Tibial nerve (tissue), 4 donors: Measurements from ENCODE around the gene PWP2. TPM values are rescaled to one million over a fixed set of nuclear protein-coding genes. Genes with fewer than 3 reads are reported as not detected.

Experiments
- DNase-seq, 2 donors: peaks; one replicate each; pipeline ENCODE4 v3.0.0-alpha.2; 2019; ENCODE audit warnings: low spot score in 2 of 2
- H3K27ac ChIP-seq, 4 donors: fragments of 200-600 bp; sonication (generic) in 3 of 4; one replicate each; pipeline ENCODE4 v1.5.1; 2017 to 2019; ENCODE audit warnings: mild to moderate bottlenecking in 1 of 4
- H3K27me3 ChIP-seq, 2 donors: fragments of 200-600 bp; sonication (generic) in 1 of 2; one replicate each; pipeline versions ENCODE4 v1.5.1 to v1.6.0; 2017 to 2019
- H3K36me3 ChIP-seq, 3 donors: fragments of 200-600 bp; sonication (generic); one replicate each; pipeline ENCODE4 v1.5.1; 2018 to 2019
- H3K4me1 ChIP-seq, 4 donors: fragments of 200-600 bp; sonication (generic) in 3 of 4; one replicate each; pipeline ENCODE4 v1.5.1; 2017 to 2019
- H3K4me3 ChIP-seq, 4 donors: fragments of 200-600 bp; sonication (generic) in 3 of 4; one replicate each; pipeline ENCODE4 v1.5.1; 2017 to 2019; ENCODE audit warnings: mild to moderate bottlenecking in 1 of 4, moderate library complexity in 1 of 4
- H3K9me3 ChIP-seq, 4 donors: fragments of 200-600 bp; sonication (generic) in 3 of 4; one replicate each; pipeline ENCODE4 v1.5.1; 2017 to 2019
- EP300 ChIP-seq, 2 donors: sonication (generic); formaldehyde crosslinking; IDR thresholded peaks; one replicate each; pipeline ENCODE4 v1.6.1; 2017; ENCODE audit warnings: antibody characterized with exemption in 2 of 2, mild to moderate bottlenecking in 1 of 2
- POLR2A ChIP-seq, 2 donors: fragments of 450-650 bp; IDR thresholded peaks; one replicate each; pipeline ENCODE4 v1.6.1; 2017; ENCODE audit warnings: antibody characterized with exemption in 2 of 2, mild to moderate bottlenecking in 2 of 2, moderate library complexity in 2 of 2
- WGBS, 2 donors: methylation state at CpG; one replicate each; pipeline ENCODE4 v1.1.5; 2018; 5-methylcytosine and 5-hydroxymethylcytosine counted together
- total RNA-seq, 4 donors: library from RNA; depleted of rRNA; stranded (reverse); fragments of >200 nt; gene quantifications; one replicate each; pipeline ENCODE4 v1.1.0, GENCODE V29; 2016
- TF ChIP-seq, protein P1 (sequence below), 5 experiments: fragments of 200-600 bp in 3 of 5; fragments of 450-650 bp in 2 of 5; sonication (generic) in 3 of 5; IDR thresholded peaks; one replicate each; pipeline ENCODE4 v1.5.1; 2016 to 2019; ENCODE audit warnings: antibody characterized with exemption in 5 of 5, mild to moderate bottlenecking in 3 of 5, moderate library complexity in 2 of 5

PWP2 gene
- total RNA-seq, 4 donors from 2014 or later, result 4.7 to 22.0 (median 14.2) TPM

GRCh38 chr21:44074315-44074958 is 32.8 kb upstream of the PWP2 start:
- WGBS, 2 donors, result 91 to 97% methylated on average over 11 of the region's 11 CpGs
- Histone ChIP-seq H3K27ac (no peak overlapping the region), H3K4me3 (no peak overlapping the region), H3K9me3 (no peaks in the 10 kb centered on the region), H3K36me3 (peaks cover 0 to 90% (median 5%) of the 10 kb centered on the region in 3 donors), H3K4me1 (no peaks in the 10 kb centered on the region), H3K27me3 (no peaks in the 10 kb centered on the region)
- no peak for DNase-seq
- TF ChIP-seq EP300 (IDR thresholded peaks at IDR 0.05) (no peak), POLR2A (IDR thresholded peaks at IDR 0.05) (no peak)
- TF ChIP-seq, protein P1, sequence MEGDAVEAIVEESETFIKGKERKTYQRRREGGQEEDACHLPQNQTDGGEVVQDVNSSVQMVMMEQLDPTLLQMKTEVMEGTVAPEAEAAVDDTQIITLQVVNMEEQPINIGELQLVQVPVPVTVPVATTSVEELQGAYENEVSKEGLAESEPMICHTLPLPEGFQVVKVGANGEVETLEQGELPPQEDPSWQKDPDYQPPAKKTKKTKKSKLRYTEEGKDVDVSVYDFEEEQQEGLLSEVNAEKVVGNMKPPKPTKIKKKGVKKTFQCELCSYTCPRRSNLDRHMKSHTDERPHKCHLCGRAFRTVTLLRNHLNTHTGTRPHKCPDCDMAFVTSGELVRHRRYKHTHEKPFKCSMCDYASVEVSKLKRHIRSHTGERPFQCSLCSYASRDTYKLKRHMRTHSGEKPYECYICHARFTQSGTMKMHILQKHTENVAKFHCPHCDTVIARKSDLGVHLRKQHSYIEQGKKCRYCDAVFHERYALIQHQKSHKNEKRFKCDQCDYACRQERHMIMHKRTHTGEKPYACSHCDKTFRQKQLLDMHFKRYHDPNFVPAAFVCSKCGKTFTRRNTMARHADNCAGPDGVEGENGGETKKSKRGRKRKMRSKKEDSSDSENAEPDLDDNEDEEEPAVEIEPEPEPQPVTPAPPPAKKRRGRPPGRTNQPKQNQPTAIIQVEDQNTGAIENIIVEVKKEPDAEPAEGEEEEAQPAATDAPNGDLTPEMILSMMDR (IDR thresholded peaks at IDR 0.05), result no peak

DNA sequence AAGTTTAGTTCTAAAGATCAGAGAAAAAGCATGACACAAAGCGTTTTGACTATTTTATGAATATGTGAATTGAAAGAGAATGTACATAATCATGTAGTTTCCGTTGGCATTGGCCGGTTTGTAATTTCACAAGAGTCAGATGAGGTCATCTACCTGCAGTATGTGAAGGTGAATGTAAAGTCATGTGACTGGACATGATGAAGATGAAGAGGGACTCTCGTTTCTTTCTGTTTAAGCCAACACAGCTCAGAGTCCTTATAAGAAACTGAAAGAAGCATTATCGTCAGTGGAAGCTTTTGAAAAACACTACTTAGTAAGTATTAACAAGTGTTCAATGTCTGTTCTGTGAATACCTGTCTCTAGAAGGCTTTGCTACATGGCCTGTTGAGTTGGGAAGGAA is 30.9 kb upstream of the PWP2 start:
- Histone ChIP-seq H3K36me3 (peaks cover 4 to 94% (median 5%) of the 10 kb centered on the region in 3 donors), H3K9me3 (no peaks in the 10 kb centered on the region), H3K4me1 (no peaks in the 10 kb centered on the region), H3K27me3 (no peaks in the 10 kb centered on the region), H3K4me3 (no peak overlapping the region), H3K27ac (no peak overlapping the region)
- DNase-seq, result no peak
- WGBS, 2 donors, result 87 to 88% methylated on average over 5 of the region's 5 CpGs
- TF ChIP-seq, protein P1 (IDR thresholded peaks at IDR 0.05), result no peak
- TF ChIP-seq POLR2A (IDR thresholded peaks at IDR 0.05) (no peak), EP300 (IDR thresholded peaks at IDR 0.05) (no peak)

DNA sequence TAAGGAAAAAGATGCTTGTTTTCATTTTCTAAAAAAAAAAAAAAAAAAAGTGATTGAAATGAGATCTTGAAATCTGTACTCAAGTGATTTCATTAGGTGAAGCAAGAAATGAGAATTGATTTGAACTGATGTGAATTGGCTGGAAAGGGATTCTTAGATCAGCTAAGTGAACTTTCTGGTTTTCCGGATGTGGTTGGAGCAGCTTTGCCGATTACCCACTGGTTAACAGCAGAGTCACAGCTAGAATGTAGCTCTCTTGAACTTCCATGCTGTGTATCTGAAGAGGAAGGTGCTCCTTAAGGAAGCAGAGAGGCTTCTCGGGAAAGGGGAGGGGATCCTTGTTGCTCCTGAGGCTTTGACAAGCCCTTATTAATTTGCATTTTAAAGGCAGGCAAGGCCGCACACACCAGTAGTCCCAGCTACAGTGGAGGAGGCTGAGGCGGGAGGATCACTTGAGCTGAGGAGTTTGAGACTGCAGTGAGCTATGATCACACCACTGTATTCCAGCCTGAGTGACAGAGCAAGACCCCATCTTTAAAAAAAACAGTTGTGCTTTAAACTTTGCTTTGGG is 28.7 kb upstream of the PWP2 start:
- WGBS, 2 donors, result 88 to 89% methylated on average over 5 of the region's 5 CpGs
- TF ChIP-seq EP300 (IDR thresholded peaks at IDR 0.05), result no peak
- TF ChIP-seq, protein P1 (IDR thresholded peaks at IDR 0.05), result no peak
- TF ChIP-seq POLR2A (IDR thresholded peaks at IDR 0.05), result no peak
- Histone ChIP-seq H3K27ac (no peak overlapping the region), H3K9me3 (no peaks in the 10 kb centered on the region), H3K36me3 (peaks cover 5 to 97% (median 15%) of the 10 kb centered on the region in 3 donors), H3K27me3 (no peaks in the 10 kb centered on the region), H3K4me1 (peaks cover 0 to 1% (median 0%) of the 10 kb centered on the region in 4 donors), H3K4me3 (no peak overlapping the region)
- no peak for DNase-seq

GRCh38 chr21:44079446-44079845 is 27.8 kb upstream of the PWP2 start:
- 91 to 97% methylated on average over 3 of the region's 3 CpGs for whole genome bisulfite sequencing, 2 donors
- Histone ChIP-seq H3K9me3 (no peaks in the 10 kb centered on the region), H3K27ac (no peak overlapping the region), H3K36me3 (peaks cover 3 to 93% (median 15%) of the 10 kb centered on the region in 3 donors), H3K4me1 (peaks cover 0 to 11% (median 6%) of the 10 kb centered on the region in 4 donors), H3K27me3 (no peaks in the 10 kb centered on the region), H3K4me3 (no peak overlapping the region)
- TF ChIP-seq EP300 (IDR thresholded peaks at IDR 0.05) (no peak), POLR2A (IDR thresholded peaks at IDR 0.05) (no peak)
- TF ChIP-seq, protein P1 (IDR thresholded peaks at IDR 0.05), result no peak
- DNase-seq, result no peak

- DNase-seq, result no peak
- TF ChIP-seq POLR2A (IDR thresholded peaks at IDR 0.05), result no peak
- TF ChIP-seq, protein P1 (IDR thresholded peaks at IDR 0.05), result no peak
- TF ChIP-seq EP300 (IDR thresholded peaks at IDR 0.05), result no peak
- Histone ChIP-seq H3K36me3 (peaks cover 0 to 89% (median 15%) of the 10 kb centered on the region in 3 donors), H3K27me3 (no peaks in the 10 kb centered on the region), H3K4me3 (no peak overlapping the region), H3K9me3 (no peaks in the 10 kb centered on the region), H3K4me1 (peaks cover 0 to 15% (median 9%) of the 10 kb centered on the region in 4 donors), H3K27ac (no peak overlapping the region)
- WGBS, 2 donors, result 93 to 94% methylated on average over 7 of the region's 7 CpGs
Measured at GRCh38 chr21:44079846-44080245, 27.4 kb upstream of the PWP2 start.
